ENCODE measurements around the gene CDT1. TPM values are rescaled to one million over a fixed set of nuclear protein-coding genes. Genes with fewer than 3 reads are reported as not detected.

CDT1 gene
- total RNA-seq, 4 donors from 2014 or later = 0.33 to 1.8 (median 0.99) TPM

DNA sequence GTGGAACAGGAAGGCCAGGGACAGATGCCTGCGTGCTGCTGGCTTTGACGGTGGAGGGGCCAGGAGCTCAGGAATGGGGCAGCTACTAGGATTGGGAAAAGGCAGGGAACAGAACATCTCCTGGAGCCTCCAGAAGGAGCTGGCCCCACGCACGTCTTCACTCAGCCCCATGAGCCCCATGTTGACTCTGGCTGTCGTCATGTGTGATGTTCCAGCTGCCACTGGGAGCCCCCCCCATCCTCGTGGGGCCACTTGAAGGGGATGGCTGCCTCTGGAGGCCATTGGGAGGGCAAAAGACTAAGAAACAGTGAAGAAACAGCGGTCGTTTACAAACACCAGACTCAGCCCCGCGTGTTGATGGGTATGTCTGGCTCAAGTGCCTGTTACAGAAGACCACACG is 26.7 kb downstream of the CDT1 start:
- Histone ChIP-seq H3K27ac (no peak overlapping the region), H3K36me3 (no peaks in the 10 kb centered on the region), H3K27me3 (no peaks in the 10 kb centered on the region), H3K4me1 (no peaks in the 10 kb centered on the region), H3K9me3 (no peaks in the 10 kb centered on the region), H3K4me3 (replicated peaks in 1 of 3) (no peak overlapping the region)
- no peak for DNase-seq
- WGBS, 2 donors = 76 to 80% methylated on average over 11 of the region's 11 CpGs
- intact Hi-C loops (cut with DNase I) = no loop called here
- TF ChIP-seq, protein P1, sequence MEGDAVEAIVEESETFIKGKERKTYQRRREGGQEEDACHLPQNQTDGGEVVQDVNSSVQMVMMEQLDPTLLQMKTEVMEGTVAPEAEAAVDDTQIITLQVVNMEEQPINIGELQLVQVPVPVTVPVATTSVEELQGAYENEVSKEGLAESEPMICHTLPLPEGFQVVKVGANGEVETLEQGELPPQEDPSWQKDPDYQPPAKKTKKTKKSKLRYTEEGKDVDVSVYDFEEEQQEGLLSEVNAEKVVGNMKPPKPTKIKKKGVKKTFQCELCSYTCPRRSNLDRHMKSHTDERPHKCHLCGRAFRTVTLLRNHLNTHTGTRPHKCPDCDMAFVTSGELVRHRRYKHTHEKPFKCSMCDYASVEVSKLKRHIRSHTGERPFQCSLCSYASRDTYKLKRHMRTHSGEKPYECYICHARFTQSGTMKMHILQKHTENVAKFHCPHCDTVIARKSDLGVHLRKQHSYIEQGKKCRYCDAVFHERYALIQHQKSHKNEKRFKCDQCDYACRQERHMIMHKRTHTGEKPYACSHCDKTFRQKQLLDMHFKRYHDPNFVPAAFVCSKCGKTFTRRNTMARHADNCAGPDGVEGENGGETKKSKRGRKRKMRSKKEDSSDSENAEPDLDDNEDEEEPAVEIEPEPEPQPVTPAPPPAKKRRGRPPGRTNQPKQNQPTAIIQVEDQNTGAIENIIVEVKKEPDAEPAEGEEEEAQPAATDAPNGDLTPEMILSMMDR (IDR thresholded peaks at IDR 0.05) = no peak
- TF ChIP-seq POLR2A (IDR thresholded peaks at IDR 0.05) = no peak

DNA sequence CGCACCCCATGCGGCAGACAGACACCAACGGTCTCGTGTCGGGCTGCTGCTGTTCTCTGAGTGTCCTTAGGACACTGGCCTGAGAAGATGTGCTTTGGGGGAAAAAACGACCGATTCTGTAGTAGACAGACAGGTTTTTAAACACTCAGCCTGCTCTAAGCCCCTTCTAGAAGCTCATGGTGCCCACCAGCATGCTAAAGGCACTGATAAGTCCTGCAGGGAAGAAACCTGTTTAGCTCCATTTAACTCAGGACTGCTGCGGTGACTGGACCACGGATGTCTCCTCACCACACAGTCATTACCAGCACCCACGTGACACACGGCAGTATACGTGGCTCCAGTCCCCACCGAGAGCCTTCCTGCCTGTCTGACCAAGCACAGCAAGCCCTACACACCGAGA is 27.2 kb downstream of the CDT1 start:
- H3K36me3 ChIP-seq = no peaks in the 10 kb centered on the region
- H3K27ac ChIP-seq = no peak overlapping the region
- no peak overlapping the region for H3K4me3 ChIP-seq (replicated peaks in 1 of 3)
- no peak for DNase-seq
- H3K27me3 ChIP-seq = no peaks in the 10 kb centered on the region
- intact Hi-C loops (cut with DNase I) = no loop called here
- no peak for TF ChIP-seq POLR2A (IDR thresholded peaks at IDR 0.05)
- TF ChIP-seq, protein P1 (IDR thresholded peaks at IDR 0.05) = no peak
- 93 to 100% methylated on average over 3 to 11 of the region's 14 CpGs for WGBS, 2 donors
- H3K9me3 ChIP-seq = no peaks in the 10 kb centered on the region
- no peaks in the 10 kb centered on the region for H3K4me1 ChIP-seq

DNA sequence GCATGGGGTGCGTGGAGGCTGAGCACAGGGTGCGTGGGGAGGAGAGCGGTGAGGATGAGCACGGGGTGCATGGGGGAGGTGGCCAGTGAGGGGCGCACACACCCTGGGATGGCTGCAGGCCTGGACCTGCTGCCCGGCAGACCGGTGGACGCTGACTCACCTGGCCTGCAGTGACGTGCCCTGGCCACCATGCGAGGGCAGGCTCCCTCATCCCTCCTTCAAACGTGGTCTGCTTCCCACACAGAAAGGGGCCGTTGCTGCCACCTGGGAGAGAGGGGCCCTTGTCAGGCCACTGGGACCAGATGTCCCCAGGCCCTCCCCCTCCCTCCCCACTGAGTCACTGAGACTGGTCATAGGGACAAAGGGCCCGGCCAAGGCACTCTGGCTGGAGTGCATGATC is 28.2 kb downstream of the CDT1 start:
- Histone ChIP-seq H3K4me3 (replicated peaks in 1 of 3) (no peak overlapping the region), H3K4me1 (no peaks in the 10 kb centered on the region), H3K27ac (no peak overlapping the region), H3K27me3 (no peaks in the 10 kb centered on the region), H3K36me3 (no peaks in the 10 kb centered on the region), H3K9me3 (no peaks in the 10 kb centered on the region)
- TF ChIP-seq, protein P1 (IDR thresholded peaks at IDR 0.05) = no peak
- TF ChIP-seq POLR2A (IDR thresholded peaks at IDR 0.05) = no peak
- intact Hi-C loops (cut with DNase I) = no loop called here
- no peak for DNase-seq
- WGBS, 2 donors = 86% methylated on average over 10 to 11 of the region's 13 CpGs

DNA sequence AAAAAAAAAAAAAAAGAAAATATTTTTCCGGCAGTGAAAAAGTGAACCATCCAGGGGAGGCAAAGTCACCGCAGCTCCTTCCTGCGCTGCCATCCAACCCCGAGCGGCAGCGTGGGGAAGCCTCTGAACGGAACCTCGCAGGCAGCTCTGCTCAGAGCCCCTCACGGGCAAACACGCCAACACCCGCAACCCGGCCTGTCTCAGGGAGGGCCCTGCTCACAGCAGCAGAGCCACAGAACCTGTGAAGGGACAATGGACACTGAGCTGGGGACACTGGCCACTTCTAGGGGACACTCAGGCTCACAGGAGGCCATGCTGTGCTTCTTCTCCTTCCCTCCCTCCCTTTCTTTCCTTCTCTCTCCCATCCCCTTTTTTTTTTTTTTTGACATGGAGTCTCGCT is 29.5 kb downstream of the CDT1 start:
- Histone ChIP-seq H3K9me3 (no peaks in the 10 kb centered on the region), H3K27me3 (no peaks in the 10 kb centered on the region), H3K4me1 (no peaks in the 10 kb centered on the region), H3K36me3 (peaks cover 0 to 7% of the 10 kb centered on the region in 2 donors), H3K27ac (no peak overlapping the region), H3K4me3 (replicated peaks in 1 of 3) (no peak overlapping the region)
- TF ChIP-seq, protein P1 (IDR thresholded peaks at IDR 0.05) = no peak
- TF ChIP-seq POLR2A (IDR thresholded peaks at IDR 0.05) = no peak
- no peak for DNase-seq
- 93 to 94% methylated on average over 13 of the region's 13 CpGs for WGBS, 2 donors
- intact Hi-C loops (cut with DNase I) = no loop called here

DNA sequence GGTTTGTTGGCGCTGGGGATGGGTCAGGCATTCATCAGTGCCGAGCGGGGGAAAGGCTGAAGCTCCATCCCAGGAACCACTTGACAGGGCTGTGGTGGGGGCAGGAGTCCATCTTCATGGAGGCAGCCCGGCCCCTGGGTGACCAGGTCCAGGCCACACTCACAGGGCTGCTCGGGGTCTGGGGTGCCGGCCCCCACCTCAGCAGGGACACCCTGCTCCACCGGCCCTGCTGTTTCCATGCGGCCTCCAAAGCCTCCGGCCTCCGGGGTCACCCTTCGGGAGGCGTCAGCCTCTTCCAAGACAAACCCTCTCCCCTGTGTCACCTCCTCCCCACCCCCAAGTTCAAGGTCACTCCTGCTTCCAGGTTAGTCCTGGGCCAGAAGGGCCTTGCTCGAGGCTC is 31.1 kb downstream of the CDT1 start:
- no peaks in the 10 kb centered on the region for H3K9me3 ChIP-seq
- H3K4me1 ChIP-seq = no peaks in the 10 kb centered on the region
- no peak for DNase-seq
- intact Hi-C loops (cut with DNase I) = no loop called here
- TF ChIP-seq POLR2A (IDR thresholded peaks at IDR 0.05) = no peak
- TF ChIP-seq, protein P1 (IDR thresholded peaks at IDR 0.05) = no peak
- H3K4me3 ChIP-seq (replicated peaks in 1 of 3) = no peak overlapping the region
- WGBS, 2 donors = 95 to 96% methylated on average over 8 to 13 of the region's 13 CpGs
- peaks cover 0 to 8% of the 10 kb centered on the region in 2 donors for H3K36me3 ChIP-seq
- no peaks in the 10 kb centered on the region for H3K27me3 ChIP-seq
- H3K27ac ChIP-seq = no peak overlapping the region

Measured in thyroid gland (tissue), 4 donors.